Esophagus muscularis mucosa (tissue), 4 donors: Measurements from ENCODE around the gene STX17.
"Not testable (repeated sequence)": the region's sequence is repeated elsewhere in the genome, so short reads cannot be mapped to it uniquely, and the experiment has no call there.

Experiments
- CTCF ChIP-seq, 3 experiments: fragments of 200-600 bp in 2 of 3; fragments of 450-650 bp in 1 of 3; sonication (generic) in 2 of 3; IDR thresholded peaks; one replicate each; pipeline ENCODE4 v1.5.1; 2017 to 2019; ENCODE audit warnings: antibody characterized with exemption in 3 of 3, mild to moderate bottlenecking in 2 of 3, moderate library complexity in 1 of 3
- EP300 ChIP-seq: sonication (generic); formaldehyde crosslinking; IDR thresholded peaks from one replicate; pipeline ENCODE4 v1.6.1; 2017; ENCODE audit warnings: antibody characterized with exemption
- POLR2AphosphoS5 ChIP-seq, 2 donors: sonication (generic); formaldehyde crosslinking; IDR thresholded peaks; one replicate each; pipeline ENCODE4 v1.6.1; 2017; ENCODE audit warnings: antibody characterized with exemption in 2 of 2

- TF ChIP-seq POLR2AphosphoS5 (IDR thresholded peaks at IDR 0.05); CTCF (IDR thresholded peaks at IDR 0.05); EP300: not testable (repeated sequence)
Observed at GRCh38 chr9:99857576-99857975, 48.9 kb upstream of the STX17 start.
